DND-41 (cell line): Measurements from ENCODE around the gene NPTXR.

Experiments
- ATAC-seq: fragments of 200-7000 bp; cut with Tn5 transposase; 3 replicates; pipeline ENCODE4 v1.9.1; 2021; ENCODE audit warnings: low read depth; ENCODE audit not compliant: insufficient read depth
- DNase-seq: peaks from one replicate; pipeline ENCODE4 v3.0.0-alpha.2; 2020
- H2AFZ ChIP-seq: 2 replicates; pipeline ENCODE4 v1.6.0; 2012; ENCODE audit warnings: low read depth, low read length
- H3K27ac ChIP-seq: 2 replicates; pipeline ENCODE4 v1.5.1; 2012; ENCODE audit warnings: low read length, inconsistent platforms
- H3K27me3 ChIP-seq: fragments of 200-600 bp; sonication (generic); 2 replicates; pipeline ENCODE4 v1.6.0; 2012; ENCODE audit warnings: low read length, mild to moderate bottlenecking, inconsistent platforms; ENCODE audit not compliant: insufficient read depth, poor library complexity
- H3K36me3 ChIP-seq: 2 replicates; pipeline ENCODE4 v1.5.1; 2012; ENCODE audit warnings: low read length, inconsistent platforms; ENCODE audit not compliant: insufficient read depth
- H3K4me1 ChIP-seq: 2 replicates; pipeline ENCODE4 v1.5.1; 2012; ENCODE audit warnings: mild to moderate bottlenecking, low read length; ENCODE audit not compliant: insufficient read depth
- H3K4me2 ChIP-seq: 2 replicates; pipeline ENCODE4 v1.6.0; 2012; ENCODE audit warnings: mild to moderate bottlenecking, moderate library complexity, low read length, inconsistent platforms; ENCODE audit not compliant: insufficient read depth
- H3K4me3 ChIP-seq, 2 experiments: fragments of 200-600 bp in 1 of 2; shearing (Covaris generic) in 1 of 2; 2 replicates each; pipeline ENCODE4 v1.5.1; 2012 to 2016; ENCODE audit warnings: inconsistent platforms in 2 of 2, low read length in 2 of 2, mild to moderate bottlenecking in 2 of 2, low read depth in 1 of 2, moderate library complexity in 1 of 2
- H3K79me2 ChIP-seq: 2 replicates; pipeline ENCODE4 v1.6.0; 2012; ENCODE audit warnings: low read length, inconsistent platforms; ENCODE audit not compliant: insufficient read depth
- H3K9ac ChIP-seq: 2 replicates; pipeline ENCODE4 v1.6.0; 2012; ENCODE audit warnings: low read depth, mild to moderate bottlenecking, inconsistent platforms, low read length, moderate library complexity
- H3K9me3 ChIP-seq: 2 replicates; pipeline ENCODE4 v1.5.1; 2012; ENCODE audit warnings: low read length, moderate library complexity, mild to moderate bottlenecking, inconsistent platforms; ENCODE audit not compliant: insufficient read depth, severe bottlenecking
- H4K20me1 ChIP-seq: 2 replicates; pipeline ENCODE4 v1.6.0; 2012; ENCODE audit warnings: low read length; ENCODE audit not compliant: insufficient read depth
- EZH2 ChIP-seq: IDR thresholded peaks from 3 replicates; pipeline ENCODE4 v1.6.1; 2012; ENCODE audit warnings: borderline replicate concordance, low read depth, mild to moderate bottlenecking, moderate library complexity, low read length, inconsistent platforms; ENCODE audit not compliant: severe bottlenecking
- TF ChIP-seq, protein P1 (sequence below): IDR thresholded peaks from 2 replicates; pipeline ENCODE4 v1.5.1; 2012; ENCODE audit warnings: borderline replicate concordance, low read length, moderate library complexity, mild to moderate bottlenecking; ENCODE audit not compliant: poor library complexity, severe bottlenecking; ENCODE audit errors: extremely low read depth

Gene NPTXR

GRCh38 chr22:38828616-38829205, 15.1 kb downstream of the NPTXR start:
- Histone ChIP-seq H3K4me3 (no peak overlapping the region), H3K9me3 (no peaks in the 10 kb centered on the region), H3K9ac (no peak overlapping the region), H3K27ac (no peak overlapping the region), H3K27me3 (no peaks in the 10 kb centered on the region), H3K4me1 (no peaks in the 10 kb centered on the region), H3K79me2 (no peaks in the 10 kb centered on the region), H4K20me1 (peaks cover 19% of the 10 kb centered on the region; the same call in 1 of the 2 replicates), H2AFZ (no peak overlapping the region), H3K36me3 (no peaks in the 10 kb centered on the region), H3K4me2 (no peak overlapping the region)
- no peak for TF ChIP-seq EZH2
- TF ChIP-seq, protein P1, sequence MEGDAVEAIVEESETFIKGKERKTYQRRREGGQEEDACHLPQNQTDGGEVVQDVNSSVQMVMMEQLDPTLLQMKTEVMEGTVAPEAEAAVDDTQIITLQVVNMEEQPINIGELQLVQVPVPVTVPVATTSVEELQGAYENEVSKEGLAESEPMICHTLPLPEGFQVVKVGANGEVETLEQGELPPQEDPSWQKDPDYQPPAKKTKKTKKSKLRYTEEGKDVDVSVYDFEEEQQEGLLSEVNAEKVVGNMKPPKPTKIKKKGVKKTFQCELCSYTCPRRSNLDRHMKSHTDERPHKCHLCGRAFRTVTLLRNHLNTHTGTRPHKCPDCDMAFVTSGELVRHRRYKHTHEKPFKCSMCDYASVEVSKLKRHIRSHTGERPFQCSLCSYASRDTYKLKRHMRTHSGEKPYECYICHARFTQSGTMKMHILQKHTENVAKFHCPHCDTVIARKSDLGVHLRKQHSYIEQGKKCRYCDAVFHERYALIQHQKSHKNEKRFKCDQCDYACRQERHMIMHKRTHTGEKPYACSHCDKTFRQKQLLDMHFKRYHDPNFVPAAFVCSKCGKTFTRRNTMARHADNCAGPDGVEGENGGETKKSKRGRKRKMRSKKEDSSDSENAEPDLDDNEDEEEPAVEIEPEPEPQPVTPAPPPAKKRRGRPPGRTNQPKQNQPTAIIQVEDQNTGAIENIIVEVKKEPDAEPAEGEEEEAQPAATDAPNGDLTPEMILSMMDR = no peak
- ATAC-seq (no peak), DNase-seq (no peak)

- Histone ChIP-seq H3K4me3 (no peak overlapping the region), H3K36me3 (no peaks in the 10 kb centered on the region), H3K27ac (no peak overlapping the region), H3K27me3 (no peaks in the 10 kb centered on the region), H3K4me1 (no peaks in the 10 kb centered on the region), H3K4me2 (no peak overlapping the region), H3K79me2 (no peaks in the 10 kb centered on the region), H2AFZ (no peak overlapping the region), H3K9me3 (no peaks in the 10 kb centered on the region), H4K20me1 (peaks cover 22% of the 10 kb centered on the region; the same call in 1 of the 2 replicates), H3K9ac (no peak overlapping the region)
- DNase-seq = no peak
- no peak for ATAC-seq
- no peak for TF ChIP-seq EZH2
- TF ChIP-seq, protein P1 = no peak
These were observed 15.6 kb downstream of the NPTXR start for GRCh38 chr22:38828191-38828590.

DNA sequence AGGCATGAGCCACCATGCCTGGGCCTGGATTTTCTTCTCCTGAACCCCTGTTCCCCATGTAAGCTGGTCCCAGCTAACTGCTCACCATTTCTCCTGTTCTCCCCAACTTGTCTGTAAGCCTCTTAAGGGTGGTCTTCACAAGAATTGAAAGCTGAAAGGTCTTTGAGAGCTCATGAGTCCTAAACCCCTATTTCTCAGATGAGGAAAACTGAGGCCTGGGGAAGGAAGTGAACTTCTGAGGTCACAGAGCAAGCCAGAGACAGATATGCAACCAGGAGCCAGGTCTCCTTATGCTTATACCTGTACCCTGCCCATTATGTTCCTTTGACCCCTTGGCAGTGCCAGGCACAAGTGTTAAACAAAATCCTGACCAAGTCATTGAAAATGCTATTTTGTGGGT, 16.3 kb downstream of the NPTXR start:
- Histone ChIP-seq H4K20me1 (peaks cover 27% of the 10 kb centered on the region), H3K36me3 (no peaks in the 10 kb centered on the region), H3K27me3 (no peaks in the 10 kb centered on the region), H3K4me2 (no peak overlapping the region), H3K27ac (no peak overlapping the region), H3K9ac (no peak overlapping the region), H3K9me3 (no peaks in the 10 kb centered on the region), H3K4me3 (no peak overlapping the region), H3K4me1 (no peaks in the 10 kb centered on the region), H3K79me2 (no peaks in the 10 kb centered on the region), H2AFZ (no peak overlapping the region)
- TF ChIP-seq, protein P1 = no peak
- no peak for TF ChIP-seq EZH2
- no peak for DNase-seq
- no peak for ATAC-seq
